SK-N-SH treated with all-trans-retinoic acid at 6 μM for 48 hours (cell line): ENCODE results near the gene RNGTT.

ENCODE experiments used
- ATAC-seq: fragments of 200-7000 bp; cut with Tn5 transposase; 3 replicates; pipeline ENCODE4 v1.9.1; 2020; ENCODE audit warnings: mild to moderate bottlenecking, moderate library complexity
- ARNTL ChIP-seq: fragments of 450-650 bp; formaldehyde crosslinking; IDR thresholded peaks from 2 replicates; pipeline ENCODE4 v1.5.0; 2020; ENCODE audit warnings: low read depth, mild to moderate bottlenecking, moderate library complexity, borderline replicate concordance
- BACH2 ChIP-seq: fragments of 250-450 bp; sonication (Bioruptor Pico); IDR thresholded peaks from 2 replicates; pipeline ENCODE4 v1.9.0; 2021; ENCODE audit warnings: mild to moderate bottlenecking, borderline replicate concordance
- CSDC2 ChIP-seq: fragments of 250-450 bp; sonication (Bioruptor Pico); IDR thresholded peaks from 2 replicates; pipeline ENCODE4 v1.5.0; 2020; ENCODE audit warnings: mild to moderate bottlenecking, moderate library complexity
- CSRNP3 ChIP-seq: fragments of 250-450 bp; sonication (Bioruptor Pico); IDR thresholded peaks from 2 replicates; pipeline ENCODE4 v1.5.1; 2021; ENCODE audit warnings: mild to moderate bottlenecking, moderate library complexity
- ESRRG ChIP-seq: fragments of 250-450 bp; sonication (Bioruptor Pico); IDR thresholded peaks from 2 replicates; pipeline ENCODE4 v1.6.1; 2021; ENCODE audit warnings: mild to moderate bottlenecking
- GLIS3 ChIP-seq: fragments of 250-450 bp; sonication (Bioruptor Pico); IDR thresholded peaks from 2 replicates; pipeline ENCODE4 v1.5.0; 2020; ENCODE audit warnings: mild to moderate bottlenecking, moderate library complexity
- ISL1 ChIP-seq: fragments of 250-450 bp; sonication (Bioruptor Pico); IDR thresholded peaks from 2 replicates; pipeline ENCODE4 v2.1.2; 2022; ENCODE audit warnings: mild to moderate bottlenecking, moderate library complexity
- OSR1 ChIP-seq: fragments of 250-450 bp; sonication (Bioruptor Pico); IDR thresholded peaks from 2 replicates; pipeline ENCODE4 v1.8.0; 2022; ENCODE audit warnings: moderate library complexity, mild to moderate bottlenecking, inconsistent platforms
- PATZ1 ChIP-seq: fragments of 250-450 bp; sonication (Bioruptor Pico); IDR thresholded peaks from 2 replicates; pipeline ENCODE4 v1.8.0; 2020; ENCODE audit warnings: mild to moderate bottlenecking, moderate library complexity, borderline replicate concordance
- POU6F1 ChIP-seq: fragments of 250-450 bp; sonication (Bioruptor Pico); IDR thresholded peaks from 2 replicates; pipeline ENCODE4 v1.8.0; 2021; ENCODE audit warnings: low read depth, mild to moderate bottlenecking, moderate library complexity, borderline replicate concordance
- PPARA ChIP-seq: fragments of 250-450 bp; sonication (Bioruptor Pico); IDR thresholded peaks from 2 replicates; pipeline ENCODE4 v1.5.0; 2020; ENCODE audit warnings: mild to moderate bottlenecking, borderline replicate concordance
- RARB ChIP-seq: fragments of 250-450 bp; sonication (Bioruptor Pico); IDR thresholded peaks from 2 replicates; pipeline ENCODE4 v1.8.0; 2021; ENCODE audit warnings: mild to moderate bottlenecking, moderate library complexity
- SNAI2 ChIP-seq: fragments of 250-450 bp; sonication (Bioruptor Pico); IDR thresholded peaks from 2 replicates; pipeline ENCODE4 v1.5.0; 2020; ENCODE audit warnings: mild to moderate bottlenecking, moderate library complexity
- TCF4 ChIP-seq: fragments of 250-450 bp; sonication (Bioruptor Pico); IDR thresholded peaks from 2 replicates; pipeline ENCODE4 v1.8.0; 2021; ENCODE audit warnings: mild to moderate bottlenecking, moderate library complexity, borderline replicate concordance
- TOX ChIP-seq: fragments of 250-450 bp; sonication (Bioruptor Pico); IDR thresholded peaks from 2 replicates; pipeline ENCODE4 v1.8.0; 2021; ENCODE audit warnings: mild to moderate bottlenecking, moderate library complexity, borderline replicate concordance
- TSHZ2 ChIP-seq: fragments of 250-450 bp; sonication (Bioruptor Pico); IDR thresholded peaks from 2 replicates; pipeline ENCODE4 v1.5.0; 2020; ENCODE audit warnings: mild to moderate bottlenecking, moderate library complexity
- ZC3H10 ChIP-seq: fragments of 250-450 bp; sonication (Bioruptor Pico); IDR thresholded peaks from 2 replicates; pipeline ENCODE4 v1.5.1; 2021; ENCODE audit warnings: mild to moderate bottlenecking, moderate library complexity
- ZFP3 ChIP-seq: fragments of 250-450 bp; sonication (Bioruptor Pico); IDR thresholded peaks from 2 replicates; pipeline ENCODE4 v1.5.0; 2020; ENCODE audit warnings: mild to moderate bottlenecking, moderate library complexity
- ZFP30 ChIP-seq: fragments of 450-650 bp; formaldehyde crosslinking; IDR thresholded peaks from 2 replicates; pipeline ENCODE4 v1.5.0; 2022; ENCODE audit warnings: mild to moderate bottlenecking, moderate library complexity
- ZNF565 ChIP-seq: fragments of 450-650 bp; formaldehyde crosslinking; conservative IDR thresholded peaks from 2 replicates; pipeline ENCODE4 v1.5.0; 2020; ENCODE audit warnings: low read depth, mild to moderate bottlenecking, moderate library complexity
- ZNF70 ChIP-seq: fragments of 450-650 bp; formaldehyde crosslinking; IDR thresholded peaks from 2 replicates; pipeline ENCODE4 v1.5.0; 2020; ENCODE audit warnings: mild to moderate bottlenecking, moderate library complexity
- ZNF8 ChIP-seq: fragments of 450-650 bp; formaldehyde crosslinking; IDR thresholded peaks from 2 replicates; pipeline ENCODE4 v1.5.0; 2020; ENCODE audit warnings: mild to moderate bottlenecking, moderate library complexity
- TF ChIP-seq, protein P1 (sequence below): fragments of 250-450 bp; sonication (Bioruptor Pico); IDR thresholded peaks from 2 replicates; pipeline ENCODE4 v1.5.1; 2020; ENCODE audit warnings: low read depth, mild to moderate bottlenecking, moderate library complexity

Gene RNGTT

GRCh38 chr6:88653936-88654335 lies 309.5 kb downstream of the RNGTT start:
- ATAC-seq: no peak
- TF ChIP-seq PATZ1: no peak
- no peak for TF ChIP-seq ZFP3 (CRISPR knock-in tag)
- TF ChIP-seq TOX (CRISPR knock-in tag): no peak

- TF ChIP-seq ZNF565 (CRISPR knock-in tag) (no peak), BACH2 (CRISPR knock-in tag) (no peak), PATZ1 (no peak), ZFP30 (no peak), TCF4 (CRISPR knock-in tag) (no peak), ZNF8 (no peak), SNAI2 (CRISPR knock-in tag) (no peak), OSR1 (CRISPR knock-in tag) (no peak), ISL1 (CRISPR knock-in tag) (no peak), RARB (CRISPR knock-in tag) (no peak), ZNF70 (no peak)
- no peak for ATAC-seq
These were observed 312.0 kb downstream of the RNGTT start for GRCh38 chr6:88651400-88651799.

GRCh38 chr6:88650979-88651378 lies 312.4 kb downstream of the RNGTT start:
- ATAC-seq: no peak
- no peak for TF ChIP-seq ZFP3 (CRISPR knock-in tag)
- TF ChIP-seq ZNF565 (CRISPR knock-in tag): no peak
- TF ChIP-seq PATZ1: no peak
- TF ChIP-seq GLIS3 (CRISPR knock-in tag): no peak
- TF ChIP-seq CSRNP3: no peak
- TF ChIP-seq SNAI2 (CRISPR knock-in tag): no peak
- TF ChIP-seq TSHZ2 (CRISPR knock-in tag): no peak
- no peak for TF ChIP-seq BACH2 (CRISPR knock-in tag)
- no peak for TF ChIP-seq POU6F1 (CRISPR knock-in tag)
- TF ChIP-seq ESRRG (CRISPR knock-in tag): no peak
- no peak for TF ChIP-seq ISL1 (CRISPR knock-in tag)
- TF ChIP-seq RARB (CRISPR knock-in tag): no peak
- no peak for TF ChIP-seq ZC3H10 (CRISPR knock-in tag)
- no peak for TF ChIP-seq ZNF8
- TF ChIP-seq ZNF70: no peak
- TF ChIP-seq, protein P1, sequence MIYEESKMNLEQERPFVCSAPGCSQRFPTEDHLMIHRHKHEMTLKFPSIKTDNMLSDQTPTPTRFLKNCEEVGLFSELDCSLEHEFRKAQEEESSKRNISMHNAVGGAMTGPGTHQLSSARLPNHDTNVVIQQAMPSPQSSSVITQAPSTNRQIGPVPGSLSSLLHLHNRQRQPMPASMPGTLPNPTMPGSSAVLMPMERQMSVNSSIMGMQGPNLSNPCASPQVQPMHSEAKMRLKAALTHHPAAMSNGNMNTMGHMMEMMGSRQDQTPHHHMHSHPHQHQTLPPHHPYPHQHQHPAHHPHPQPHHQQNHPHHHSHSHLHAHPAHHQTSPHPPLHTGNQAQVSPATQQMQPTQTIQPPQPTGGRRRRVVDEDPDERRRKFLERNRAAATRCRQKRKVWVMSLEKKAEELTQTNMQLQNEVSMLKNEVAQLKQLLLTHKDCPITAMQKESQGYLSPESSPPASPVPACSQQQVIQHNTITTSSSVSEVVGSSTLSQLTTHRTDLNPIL (CRISPR knock-in tag): no peak
- TF ChIP-seq ARNTL: no peak
- no peak for TF ChIP-seq OSR1 (CRISPR knock-in tag)
- TF ChIP-seq PPARA (CRISPR knock-in tag): no peak
- TF ChIP-seq CSDC2: no peak
- TF ChIP-seq, all 23 proteins: peak for 0
